Adrenal gland (tissue), 5 donors: ENCODE data around the gene ABCA1.

Source experiments
- POLR2A ChIP-seq, 2 donors: fragments of 450-650 bp; IDR thresholded peaks; one replicate each; pipeline ENCODE4 v1.6.1; 2017; ENCODE audit warnings: antibody characterized with exemption in 2 of 2, mild to moderate bottlenecking in 2 of 2, moderate library complexity in 1 of 2
- TF ChIP-seq, protein P1 (sequence below), 6 experiments: fragments of 450-650 bp in 4 of 6; fragments of 200-600 bp in 2 of 6; sonication (generic) in 1 of 6; IDR thresholded peaks; 1 replicate in 5 of 6; 2 replicates in 1 of 6; pipeline versions ENCODE4 v1.5.1 to v1.8.0; 2016 to 2021; ENCODE audit warnings: antibody characterized with exemption in 6 of 6, mild to moderate bottlenecking in 2 of 6, moderate library complexity in 1 of 6
- donor health status: DM: no; HTN: no; CAD: no.

DNA sequence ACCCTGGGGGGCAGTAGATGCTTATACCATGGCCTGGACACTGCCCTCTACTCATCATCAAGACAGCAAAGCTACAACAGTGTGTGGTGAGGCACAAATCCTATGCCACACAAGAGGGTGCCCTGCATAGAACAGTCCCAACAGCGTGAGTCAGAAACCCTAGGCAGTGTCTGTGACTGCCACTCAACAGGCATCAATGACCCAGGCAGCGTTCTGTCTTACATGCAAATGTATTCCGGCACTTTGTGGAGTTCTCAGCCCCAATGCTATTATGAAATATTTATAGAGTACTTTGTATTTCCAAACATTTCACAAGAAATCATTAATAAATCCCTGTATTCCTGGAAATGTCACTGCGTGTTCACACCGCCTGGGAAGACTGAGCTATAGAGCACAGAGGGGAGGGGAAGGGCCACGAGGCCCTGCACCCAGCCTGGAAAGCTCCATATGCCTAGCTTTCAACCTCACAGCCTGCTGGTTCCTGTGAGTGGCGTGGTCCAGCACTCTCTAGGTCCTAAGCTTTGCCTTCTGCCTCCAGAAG lies 86.3 kb downstream of the ABCA1 start:
- TF ChIP-seq, protein P1, sequence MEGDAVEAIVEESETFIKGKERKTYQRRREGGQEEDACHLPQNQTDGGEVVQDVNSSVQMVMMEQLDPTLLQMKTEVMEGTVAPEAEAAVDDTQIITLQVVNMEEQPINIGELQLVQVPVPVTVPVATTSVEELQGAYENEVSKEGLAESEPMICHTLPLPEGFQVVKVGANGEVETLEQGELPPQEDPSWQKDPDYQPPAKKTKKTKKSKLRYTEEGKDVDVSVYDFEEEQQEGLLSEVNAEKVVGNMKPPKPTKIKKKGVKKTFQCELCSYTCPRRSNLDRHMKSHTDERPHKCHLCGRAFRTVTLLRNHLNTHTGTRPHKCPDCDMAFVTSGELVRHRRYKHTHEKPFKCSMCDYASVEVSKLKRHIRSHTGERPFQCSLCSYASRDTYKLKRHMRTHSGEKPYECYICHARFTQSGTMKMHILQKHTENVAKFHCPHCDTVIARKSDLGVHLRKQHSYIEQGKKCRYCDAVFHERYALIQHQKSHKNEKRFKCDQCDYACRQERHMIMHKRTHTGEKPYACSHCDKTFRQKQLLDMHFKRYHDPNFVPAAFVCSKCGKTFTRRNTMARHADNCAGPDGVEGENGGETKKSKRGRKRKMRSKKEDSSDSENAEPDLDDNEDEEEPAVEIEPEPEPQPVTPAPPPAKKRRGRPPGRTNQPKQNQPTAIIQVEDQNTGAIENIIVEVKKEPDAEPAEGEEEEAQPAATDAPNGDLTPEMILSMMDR (IDR thresholded peaks at IDR 0.05) = no peak
- no peak for TF ChIP-seq POLR2A (IDR thresholded peaks at IDR 0.05)
